ENCODE data around the gene P4HTM.
A peak's percentile ranks its signal among the peaks of the same experiment; 100 is the strongest.

P4HTM gene

GRCh38 chr3:49006408-49007067 is 16.5 kb downstream of the P4HTM start:
- H3K9me3 ChIP-seq (replicated peaks in 1 of 2; ENCODE audit: control insufficient read depth in 2 of 2, insufficient read depth in 1 of 2, low read depth in 1 of 2, low read length in 2 of 2) = no peaks in the 10 kb centered on the region
- peak overlapping the region; percentile 89 for H2AFZ ChIP-seq (ENCODE audit: low read length)
- no CpG with 5 or more reads among the region's 32 CpGs for WGBS, 2 donors (ENCODE audit: extremely low coverage in 2 of 2, insufficient read length in 2 of 2, insufficient replicate concordance in 1 of 2)
- H4K91ac ChIP-seq (ENCODE audit: low read depth, low read length, poor library complexity) = peak overlapping the region; percentile 79
- H2BK120ac ChIP-seq (ENCODE audit: low read depth, low read length) = peak overlapping the region; percentile 88
- H3K27me3 ChIP-seq (ENCODE audit: control insufficient read depth in 3 of 3, insufficient read depth in 3 of 3, low read depth in 1 of 3, low read length in 3 of 3) = no peaks in the 10 kb centered on the region
- H3K4me2 ChIP-seq (ENCODE audit: insufficient read depth, low read length, poor library complexity, severe bottlenecking) = peak overlapping the region; percentile 97
- H3K18ac ChIP-seq (ENCODE audit: low read length) = peak overlapping the region; percentile 95
- H3K4me3 ChIP-seq (ENCODE audit: low read length in 2 of 2) = peak overlapping the region; percentile 83 to 97
- DNase-seq (ENCODE audit: low spot score) = no peak
- H2AK5ac ChIP-seq (ENCODE audit: low read depth, low read length) = peak overlapping the region; percentile 97
- peaks cover 13 to 15% of the 10 kb centered on the region in 2 donors for H3K4me1 ChIP-seq (ENCODE audit: control insufficient read depth in 2 of 2, insufficient read depth in 1 of 2, low read depth in 1 of 2, low read length in 2 of 2)
- peaks cover 9 to 29% of the 10 kb centered on the region in 2 donors for H3K36me3 ChIP-seq (replicated peaks in 1 of 2; ENCODE audit: control insufficient read depth in 2 of 2, insufficient read depth in 2 of 2, low read length in 2 of 2)
- peak overlapping the region; percentile 92 for H2BK15ac ChIP-seq (ENCODE audit: low read length)
- peaks cover 12% of the 10 kb centered on the region for H3K79me1 ChIP-seq (ENCODE audit: low read depth, low read length)
- H4K8ac ChIP-seq (ENCODE audit: low read depth, low read length) = no peak overlapping the region
- H3K9ac ChIP-seq (ENCODE audit: low read depth, low read length, poor library complexity) = peak overlapping the region; percentile 95
- peak overlapping the region; percentile 95 for H3K23ac ChIP-seq (ENCODE audit: low read depth, low read length, poor library complexity)
- H2BK12ac ChIP-seq (ENCODE audit: low read length) = peak overlapping the region; percentile 43
- H3K27ac ChIP-seq (replicated peaks; ENCODE audit: low read length) = no peak overlapping the region
- no peak overlapping the region for H2BK5ac ChIP-seq (ENCODE audit: low read length)
- no peak overlapping the region for H3K14ac ChIP-seq (ENCODE audit: low read length)
- peak overlapping the region; percentile 39 for H3K4ac ChIP-seq (ENCODE audit: low read length)

- Histone ChIP-seq H3K14ac (ENCODE audit: low read length) (peak within 1 kb of the TSS; percentile 97), H3K79me1 (ENCODE audit: low read depth, low read length) (peaks cover 17% of the 10 kb centered on the region), H3K4me3 (ENCODE audit: low read length in 2 of 2) (peak within 1 kb of the TSS; percentile 83 to 97), H2BK5ac (ENCODE audit: low read length) (peak within 1 kb of the TSS; percentile 94), H3K4ac (ENCODE audit: low read length) (peak within 1 kb of the TSS; percentile 96), H3K27me3 (ENCODE audit: control insufficient read depth in 3 of 3, insufficient read depth in 3 of 3, low read depth in 1 of 3, low read length in 3 of 3) (no peaks in the 10 kb centered on the region), H2BK120ac (ENCODE audit: low read depth, low read length) (peak within 1 kb of the TSS; percentile 88), H2AFZ (ENCODE audit: low read length) (peak within 1 kb of the TSS; percentile 89), H3K23ac (ENCODE audit: low read depth, low read length, poor library complexity) (peak within 1 kb of the TSS; percentile 95), H3K4me2 (ENCODE audit: insufficient read depth, low read length, poor library complexity, severe bottlenecking) (peak within 1 kb of the TSS; percentile 97), H2AK5ac (ENCODE audit: low read depth, low read length) (peak within 1 kb of the TSS; percentile 97), H3K18ac (ENCODE audit: low read length) (peak within 1 kb of the TSS; percentile 99), H2BK12ac (ENCODE audit: low read length) (peak within 1 kb of the TSS; percentile 43), H4K8ac (ENCODE audit: low read depth, low read length) (no peak within 1 kb of the TSS), H3K27ac (replicated peaks; ENCODE audit: low read length) (peak within 1 kb of the TSS; percentile 95), H3K36me3 (replicated peaks in 1 of 2; ENCODE audit: control insufficient read depth in 2 of 2, insufficient read depth in 2 of 2, low read length in 2 of 2) (peaks cover 15 to 35% of the 10 kb centered on the region in 2 donors), H3K9me3 (replicated peaks in 1 of 2; ENCODE audit: control insufficient read depth in 2 of 2, insufficient read depth in 1 of 2, low read depth in 1 of 2, low read length in 2 of 2) (no peaks in the 10 kb centered on the region), H4K91ac (ENCODE audit: low read depth, low read length, poor library complexity) (peak within 1 kb of the TSS; percentile 99), H2BK15ac (ENCODE audit: low read length) (peak within 1 kb of the TSS; percentile 92), H3K4me1 (ENCODE audit: control insufficient read depth in 2 of 2, insufficient read depth in 1 of 2, low read depth in 1 of 2, low read length in 2 of 2) (peaks cover 13 to 15% of the 10 kb centered on the region in 2 donors), H3K9ac (ENCODE audit: low read depth, low read length, poor library complexity) (peak within 1 kb of the TSS; percentile 100)
- no CpG with 5 or more reads among the region's 65 CpGs for WGBS, 2 donors (ENCODE audit: extremely low coverage in 2 of 2, insufficient read length in 2 of 2, insufficient replicate concordance in 1 of 2)
- peak; percentile 96 for DNase-seq (ENCODE audit: low spot score)
Observed at GRCh38 chr3:49007068-49007770, 17.2 kb downstream of the P4HTM start, which contains the start of gene WDR6. WDR6 (plus strand) TSS chr3:49007391; CDS start chr3:49007432, 41 bp downstream.

GRCh38 chr3:49007771-49008528 is 17.9 kb downstream of the P4HTM start:
- H3K14ac ChIP-seq (ENCODE audit: low read length) = peak overlapping the region; percentile 97
- no peak overlapping the region for H4K8ac ChIP-seq (ENCODE audit: low read depth, low read length)
- no peak overlapping the region for H2BK12ac ChIP-seq (ENCODE audit: low read length)
- H3K4me2 ChIP-seq (ENCODE audit: insufficient read depth, low read length, poor library complexity, severe bottlenecking) = peak overlapping the region; percentile 81
- peak overlapping the region; percentile 89 for H2AFZ ChIP-seq (ENCODE audit: low read length)
- H3K9me3 ChIP-seq (replicated peaks in 1 of 2; ENCODE audit: control insufficient read depth in 2 of 2, insufficient read depth in 1 of 2, low read depth in 1 of 2, low read length in 2 of 2) = no peaks in the 10 kb centered on the region
- DNase-seq (ENCODE audit: low spot score) = peak; percentile 86
- H2BK5ac ChIP-seq (ENCODE audit: low read length) = peak overlapping the region; percentile 94
- H2BK15ac ChIP-seq (ENCODE audit: low read length) = no peak overlapping the region
- H3K4ac ChIP-seq (ENCODE audit: low read length) = peak overlapping the region; percentile 96
- H2AK5ac ChIP-seq (ENCODE audit: low read depth, low read length) = peak overlapping the region; percentile 77
- peak overlapping the region; percentile 99 for H3K18ac ChIP-seq (ENCODE audit: low read length)
- peak overlapping the region; percentile 67 for H3K23ac ChIP-seq (ENCODE audit: low read depth, low read length, poor library complexity)
- peak overlapping the region; percentile 95 for H3K27ac ChIP-seq (replicated peaks; ENCODE audit: low read length)
- H2BK120ac ChIP-seq (ENCODE audit: low read depth, low read length) = peak overlapping the region; percentile 37
- H3K4me3 ChIP-seq (ENCODE audit: low read length in 2 of 2) = peak overlapping the region; percentile 83 to 97
- H3K27me3 ChIP-seq (ENCODE audit: control insufficient read depth in 3 of 3, insufficient read depth in 3 of 3, low read depth in 1 of 3, low read length in 3 of 3) = no peaks in the 10 kb centered on the region
- peak overlapping the region; percentile 100 for H3K9ac ChIP-seq (ENCODE audit: low read depth, low read length, poor library complexity)
- peak overlapping the region; percentile 99 for H4K91ac ChIP-seq (ENCODE audit: low read depth, low read length, poor library complexity)
- no CpG with 5 or more reads among the region's 41 CpGs for WGBS, 2 donors (ENCODE audit: extremely low coverage in 2 of 2, insufficient read length in 2 of 2, insufficient replicate concordance in 1 of 2)
- H3K79me1 ChIP-seq (ENCODE audit: low read depth, low read length) = peaks cover 20% of the 10 kb centered on the region
- peaks cover 13 to 15% of the 10 kb centered on the region in 2 donors for H3K4me1 ChIP-seq (ENCODE audit: control insufficient read depth in 2 of 2, insufficient read depth in 1 of 2, low read depth in 1 of 2, low read length in 2 of 2)
- H3K36me3 ChIP-seq (replicated peaks in 1 of 2; ENCODE audit: control insufficient read depth in 2 of 2, insufficient read depth in 2 of 2, low read length in 2 of 2) = peaks cover 20 to 43% of the 10 kb centered on the region in 2 donors
